Prostate gland (tissue), 2 donors: ENCODE data around the gene SERPINA4.

Source experiments
- POLR2A ChIP-seq: fragments of 450-650 bp; IDR thresholded peaks from one replicate; pipeline ENCODE4 v1.6.1; 2016; ENCODE audit warnings: antibody characterized with exemption, mild to moderate bottlenecking
- POLR2AphosphoS5 ChIP-seq: sonication (generic); formaldehyde crosslinking; IDR thresholded peaks from one replicate; pipeline ENCODE4 v1.6.1; 2017; ENCODE audit warnings: antibody characterized with exemption
- TF ChIP-seq, protein P1 (sequence below), 4 experiments: fragments of 200-600 bp in 2 of 4; fragments of 450-650 bp in 2 of 4; sonication (generic) in 2 of 4; IDR thresholded peaks; 1 replicate in 3 of 4; 2 replicates in 1 of 4; pipeline ENCODE4 v1.5.1; 2016 to 2019; ENCODE audit warnings: antibody characterized with exemption in 4 of 4, mild to moderate bottlenecking in 2 of 4, moderate library complexity in 2 of 4

DNA sequence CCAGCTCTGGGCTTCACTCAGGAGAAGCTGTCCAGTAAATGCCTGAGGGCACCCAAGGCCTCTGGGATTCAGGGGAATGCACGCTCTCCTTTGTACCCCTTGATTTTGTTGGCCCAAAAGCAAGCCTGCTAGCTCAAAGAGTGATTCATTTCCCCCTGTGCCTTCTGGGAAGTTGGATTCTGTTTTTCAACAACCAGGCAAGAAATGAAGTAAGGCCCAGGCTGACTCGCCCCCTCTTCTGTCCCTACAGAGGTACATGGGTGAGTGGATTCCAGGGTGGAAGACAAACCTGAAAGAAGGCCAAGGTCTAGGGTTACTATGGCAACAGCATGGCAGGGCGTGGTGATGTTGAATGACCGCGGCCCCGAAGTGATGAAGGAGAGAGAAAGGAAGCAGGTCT lies 10.7 kb downstream of the SERPINA4 start:
- TF ChIP-seq, protein P1, sequence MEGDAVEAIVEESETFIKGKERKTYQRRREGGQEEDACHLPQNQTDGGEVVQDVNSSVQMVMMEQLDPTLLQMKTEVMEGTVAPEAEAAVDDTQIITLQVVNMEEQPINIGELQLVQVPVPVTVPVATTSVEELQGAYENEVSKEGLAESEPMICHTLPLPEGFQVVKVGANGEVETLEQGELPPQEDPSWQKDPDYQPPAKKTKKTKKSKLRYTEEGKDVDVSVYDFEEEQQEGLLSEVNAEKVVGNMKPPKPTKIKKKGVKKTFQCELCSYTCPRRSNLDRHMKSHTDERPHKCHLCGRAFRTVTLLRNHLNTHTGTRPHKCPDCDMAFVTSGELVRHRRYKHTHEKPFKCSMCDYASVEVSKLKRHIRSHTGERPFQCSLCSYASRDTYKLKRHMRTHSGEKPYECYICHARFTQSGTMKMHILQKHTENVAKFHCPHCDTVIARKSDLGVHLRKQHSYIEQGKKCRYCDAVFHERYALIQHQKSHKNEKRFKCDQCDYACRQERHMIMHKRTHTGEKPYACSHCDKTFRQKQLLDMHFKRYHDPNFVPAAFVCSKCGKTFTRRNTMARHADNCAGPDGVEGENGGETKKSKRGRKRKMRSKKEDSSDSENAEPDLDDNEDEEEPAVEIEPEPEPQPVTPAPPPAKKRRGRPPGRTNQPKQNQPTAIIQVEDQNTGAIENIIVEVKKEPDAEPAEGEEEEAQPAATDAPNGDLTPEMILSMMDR (IDR thresholded peaks at IDR 0.05) = no peak
- TF ChIP-seq POLR2A (no peak), POLR2AphosphoS5 (no peak)
